Measurements from ENCODE around the gene NFXL1.

DNA sequence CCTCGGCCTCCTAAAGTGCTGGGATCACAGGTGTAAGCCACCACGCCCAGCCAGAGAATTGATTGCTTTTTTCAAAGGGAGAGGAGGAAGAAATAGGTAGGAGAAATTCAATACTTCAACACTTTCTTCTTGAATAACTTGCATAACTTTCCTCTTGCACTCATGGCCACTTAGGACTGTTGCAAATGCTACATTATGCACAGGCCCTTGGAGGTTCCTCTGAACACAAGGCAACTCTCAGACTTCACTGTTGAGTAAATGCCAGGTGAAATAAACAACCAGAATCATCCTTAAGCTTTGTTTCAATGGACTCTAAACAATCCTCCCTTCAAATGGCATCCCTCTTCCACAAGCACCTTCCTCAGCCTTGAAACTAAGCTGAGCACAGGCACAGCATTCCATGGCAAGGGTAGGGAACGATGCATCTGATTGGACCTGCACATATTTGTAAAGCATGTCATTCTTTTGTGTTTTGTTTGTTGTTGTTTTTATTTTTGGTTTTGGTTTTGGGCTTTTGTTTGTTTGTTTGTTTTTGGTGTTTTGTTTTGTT, 104.7 kb downstream of the NFXL1 start:
- TF ChIP-seq POLR2A (IDR thresholded peaks at IDR 0.05; ENCODE audit: extremely low read depth, insufficient read length) (no peak), MYC (IDR thresholded peaks at IDR 0.05; ENCODE audit: low read depth, low read length) (no peak)
- TF ChIP-seq, protein P1, sequence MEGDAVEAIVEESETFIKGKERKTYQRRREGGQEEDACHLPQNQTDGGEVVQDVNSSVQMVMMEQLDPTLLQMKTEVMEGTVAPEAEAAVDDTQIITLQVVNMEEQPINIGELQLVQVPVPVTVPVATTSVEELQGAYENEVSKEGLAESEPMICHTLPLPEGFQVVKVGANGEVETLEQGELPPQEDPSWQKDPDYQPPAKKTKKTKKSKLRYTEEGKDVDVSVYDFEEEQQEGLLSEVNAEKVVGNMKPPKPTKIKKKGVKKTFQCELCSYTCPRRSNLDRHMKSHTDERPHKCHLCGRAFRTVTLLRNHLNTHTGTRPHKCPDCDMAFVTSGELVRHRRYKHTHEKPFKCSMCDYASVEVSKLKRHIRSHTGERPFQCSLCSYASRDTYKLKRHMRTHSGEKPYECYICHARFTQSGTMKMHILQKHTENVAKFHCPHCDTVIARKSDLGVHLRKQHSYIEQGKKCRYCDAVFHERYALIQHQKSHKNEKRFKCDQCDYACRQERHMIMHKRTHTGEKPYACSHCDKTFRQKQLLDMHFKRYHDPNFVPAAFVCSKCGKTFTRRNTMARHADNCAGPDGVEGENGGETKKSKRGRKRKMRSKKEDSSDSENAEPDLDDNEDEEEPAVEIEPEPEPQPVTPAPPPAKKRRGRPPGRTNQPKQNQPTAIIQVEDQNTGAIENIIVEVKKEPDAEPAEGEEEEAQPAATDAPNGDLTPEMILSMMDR (IDR thresholded peaks at IDR 0.05; ENCODE audit: low read depth, low read length), result no peak
